OCI-LY3 (cell line): ENCODE measurements around the gene TBXAS1.
A peak's percentile ranks its signal among the peaks of the same experiment; 100 is the strongest.

Experiments used
- H2AFZ ChIP-seq: fragments of 200-600, 300-600 bp; shearing (Covaris generic); 2 replicates; pipeline ENCODE4 v1.6.0; 2014; ENCODE audit warnings: antibody characterized with exemption, low read depth, low read length
- H3K27ac ChIP-seq: fragments of 200-600, 300-600 bp; sonication (generic); 2 replicates; pipeline ENCODE4 v1.5.1; 2014; ENCODE audit warnings: mild to moderate bottlenecking, low read length, moderate library complexity, mixed read lengths
- H3K27me3 ChIP-seq: fragments of 200-600, 300-600 bp; sonication (generic); 2 replicates; pipeline ENCODE4 v1.6.1; 2014; ENCODE audit warnings: low read depth, low read length, mixed read lengths
- H3K36me3 ChIP-seq: fragments of 200-600, 300-600 bp; sonication (generic); replicated peaks from 2 replicates; pipeline ENCODE3; 2014; ENCODE audit warnings: low read depth, low read length, mixed read lengths
- H3K4me1 ChIP-seq: fragments of 300-600, 200-600 bp; sonication (generic); 2 replicates; pipeline ENCODE4 v1.6.1; 2014; ENCODE audit warnings: low read length, mixed read lengths
- H3K4me2 ChIP-seq: fragments of 200-600, 300-600 bp; sonication (generic); 2 replicates; pipeline ENCODE4 v1.6.1; 2014; ENCODE audit warnings: low read length, mixed read lengths
- H3K4me3 ChIP-seq: fragments of 300-600, 200-600 bp; sonication (generic); 2 replicates; pipeline ENCODE4 v1.5.1; 2014; ENCODE audit warnings: antibody characterized with exemption, mild to moderate bottlenecking, low read length, moderate library complexity
- H3K79me2 ChIP-seq: fragments of 300-600, 200-600 bp; shearing (Covaris generic); 2 replicates; pipeline ENCODE4 v1.6.1; 2014; ENCODE audit warnings: mild to moderate bottlenecking, low read length, mixed read lengths
- H3K9ac ChIP-seq: fragments of 300-600, 200-600 bp; shearing (Covaris generic); 2 replicates; pipeline ENCODE4 v1.6.0; 2014; ENCODE audit warnings: mild to moderate bottlenecking, low read length, moderate library complexity
- H3K9me3 ChIP-seq: fragments of 200-600, 300-600 bp; shearing (Covaris generic); 2 replicates; pipeline ENCODE4 v1.6.1; 2014; ENCODE audit warnings: low read length, mixed read lengths; ENCODE audit not compliant: insufficient read depth
- H4K20me1 ChIP-seq: fragments of 200-600, 300-600 bp; sonication (generic); 2 replicates; pipeline ENCODE4 v1.6.1; 2016; ENCODE audit warnings: low read length, mixed read lengths; ENCODE audit not compliant: insufficient read depth
- CTCF ChIP-seq: fragments of 200-600, 300-600 bp; sonication (generic); IDR thresholded peaks from 2 replicates; pipeline ENCODE4 v1.5.1; 2014; ENCODE audit warnings: antibody characterized with exemption, low read length, low read depth
- EZH2phosphoT487 ChIP-seq: fragments of 200-600 bp; shearing (Covaris generic); IDR thresholded peaks from 2 replicates; pipeline ENCODE4 v1.6.1; 2018; ENCODE audit warnings: antibody characterized with exemption, mixed run types, low read depth

Gene TBXAS1

GRCh38 chr7:139873593-139874301, 44.7 kb downstream of the TBXAS1 start:
- no peaks in the 10 kb centered on the region for H3K9me3 ChIP-seq
- no peaks in the 10 kb centered on the region for H4K20me1 ChIP-seq
- peaks cover 16% of the 10 kb centered on the region; the same call in 1 of the 2 replicates for H3K27me3 ChIP-seq
- H3K4me1 ChIP-seq: peaks cover 9% of the 10 kb centered on the region
- no peak overlapping the region for H3K4me3 ChIP-seq
- no peak for TF ChIP-seq CTCF
- no peak for TF ChIP-seq EZH2phosphoT487
- no peak overlapping the region for H3K27ac ChIP-seq
- H2AFZ ChIP-seq: no peak overlapping the region
- H3K9ac ChIP-seq: no peak overlapping the region
- H3K79me2 ChIP-seq: no peaks in the 10 kb centered on the region
- H3K36me3 ChIP-seq: no peaks in the 10 kb centered on the region
- no peak overlapping the region for H3K4me2 ChIP-seq

GRCh38 chr7:139874302-139874629, 45.2 kb downstream of the TBXAS1 start:
- no peak for TF ChIP-seq EZH2phosphoT487
- TF ChIP-seq CTCF: no peak
- H3K36me3 ChIP-seq: no peaks in the 10 kb centered on the region
- H4K20me1 ChIP-seq: no peaks in the 10 kb centered on the region
- no peak overlapping the region for H3K9ac ChIP-seq
- no peak overlapping the region for H3K27ac ChIP-seq
- no peaks in the 10 kb centered on the region for H3K79me2 ChIP-seq
- H3K27me3 ChIP-seq: peaks cover 20% of the 10 kb centered on the region
- no peaks in the 10 kb centered on the region for H3K9me3 ChIP-seq
- H3K4me2 ChIP-seq: no peak overlapping the region
- no peak overlapping the region for H2AFZ ChIP-seq
- no peak overlapping the region for H3K4me3 ChIP-seq
- H3K4me1 ChIP-seq: peaks cover 9% of the 10 kb centered on the region

- Histone ChIP-seq H3K4me1 (peaks cover 9% of the 10 kb centered on the region), H3K4me2 (peak overlapping the region; percentile 34), H4K20me1 (no peaks in the 10 kb centered on the region), H2AFZ (no peak overlapping the region), H3K36me3 (no peaks in the 10 kb centered on the region), H3K27ac (no peak overlapping the region), H3K79me2 (no peaks in the 10 kb centered on the region), H3K9ac (no peak overlapping the region), H3K4me3 (no peak overlapping the region), H3K27me3 (peaks cover 31% of the 10 kb centered on the region), H3K9me3 (no peaks in the 10 kb centered on the region)
- no peak for TF ChIP-seq EZH2phosphoT487
- TF ChIP-seq CTCF: no peak
Observed at GRCh38 chr7:139875821-139876241, 46.8 kb downstream of the TBXAS1 start.

- Histone ChIP-seq H3K27ac (no peak overlapping the region), H3K27me3 (peaks cover 35% of the 10 kb centered on the region), H3K9ac (no peak overlapping the region), H3K4me3 (no peak overlapping the region), H3K36me3 (no peaks in the 10 kb centered on the region), H4K20me1 (no peaks in the 10 kb centered on the region), H2AFZ (no peak overlapping the region), H3K4me2 (no peak overlapping the region), H3K4me1 (peaks cover 9% of the 10 kb centered on the region), H3K79me2 (no peaks in the 10 kb centered on the region), H3K9me3 (no peaks in the 10 kb centered on the region)
- TF ChIP-seq EZH2phosphoT487: no peak
- no peak for TF ChIP-seq CTCF
Observed at GRCh38 chr7:139876622-139877283, 47.7 kb downstream of the TBXAS1 start.
